Esophagus muscularis mucosa (tissue), 4 donors: ENCODE measurements around the gene CARNS1.

ENCODE experiments used
- EP300 ChIP-seq: sonication (generic); formaldehyde crosslinking; IDR thresholded peaks from one replicate; pipeline ENCODE4 v1.6.1; 2017; ENCODE audit warnings: antibody characterized with exemption
- POLR2A ChIP-seq: fragments of 450-650 bp; IDR thresholded peaks from one replicate; pipeline ENCODE4 v1.6.1; 2017; ENCODE audit warnings: antibody characterized with exemption, moderate library complexity, mild to moderate bottlenecking, low read depth
- POLR2AphosphoS5 ChIP-seq, 2 donors: sonication (generic); formaldehyde crosslinking; IDR thresholded peaks; one replicate each; pipeline ENCODE4 v1.6.1; 2017; ENCODE audit warnings: antibody characterized with exemption in 2 of 2
- TF ChIP-seq, protein P1 (sequence below), 3 experiments: fragments of 200-600 bp in 2 of 3; fragments of 450-650 bp in 1 of 3; sonication (generic) in 2 of 3; IDR thresholded peaks; one replicate each; pipeline ENCODE4 v1.5.1; 2017 to 2019; ENCODE audit warnings: antibody characterized with exemption in 3 of 3, mild to moderate bottlenecking in 2 of 3, moderate library complexity in 1 of 3

DNA sequence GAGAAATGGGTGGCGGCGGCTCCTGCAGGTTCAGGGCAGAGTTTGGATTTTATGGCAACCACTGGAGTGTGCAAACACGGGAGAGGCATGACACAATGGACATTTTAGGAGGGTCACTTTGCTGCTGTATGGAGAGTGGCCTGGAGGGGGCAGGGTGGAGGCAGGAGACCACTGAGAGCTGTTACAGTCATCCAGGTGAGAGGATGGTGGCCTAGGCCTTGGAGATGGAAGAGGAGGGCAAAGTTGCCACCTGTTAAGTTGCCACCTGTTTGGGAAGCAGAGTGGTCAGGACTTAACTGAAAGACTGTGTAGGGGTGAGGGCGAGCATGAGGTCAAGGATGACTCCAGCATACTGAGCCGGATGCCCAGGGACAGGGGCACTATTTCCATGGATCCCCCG is 26.0 kb upstream of the CARNS1 start:
- TF ChIP-seq, protein P1, sequence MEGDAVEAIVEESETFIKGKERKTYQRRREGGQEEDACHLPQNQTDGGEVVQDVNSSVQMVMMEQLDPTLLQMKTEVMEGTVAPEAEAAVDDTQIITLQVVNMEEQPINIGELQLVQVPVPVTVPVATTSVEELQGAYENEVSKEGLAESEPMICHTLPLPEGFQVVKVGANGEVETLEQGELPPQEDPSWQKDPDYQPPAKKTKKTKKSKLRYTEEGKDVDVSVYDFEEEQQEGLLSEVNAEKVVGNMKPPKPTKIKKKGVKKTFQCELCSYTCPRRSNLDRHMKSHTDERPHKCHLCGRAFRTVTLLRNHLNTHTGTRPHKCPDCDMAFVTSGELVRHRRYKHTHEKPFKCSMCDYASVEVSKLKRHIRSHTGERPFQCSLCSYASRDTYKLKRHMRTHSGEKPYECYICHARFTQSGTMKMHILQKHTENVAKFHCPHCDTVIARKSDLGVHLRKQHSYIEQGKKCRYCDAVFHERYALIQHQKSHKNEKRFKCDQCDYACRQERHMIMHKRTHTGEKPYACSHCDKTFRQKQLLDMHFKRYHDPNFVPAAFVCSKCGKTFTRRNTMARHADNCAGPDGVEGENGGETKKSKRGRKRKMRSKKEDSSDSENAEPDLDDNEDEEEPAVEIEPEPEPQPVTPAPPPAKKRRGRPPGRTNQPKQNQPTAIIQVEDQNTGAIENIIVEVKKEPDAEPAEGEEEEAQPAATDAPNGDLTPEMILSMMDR (IDR thresholded peaks at IDR 0.05), result peak; percentile 45 to 53 (median 48)
- no peak for TF ChIP-seq EP300
- TF ChIP-seq POLR2A, result no peak
- no peak for TF ChIP-seq POLR2AphosphoS5 (IDR thresholded peaks at IDR 0.05)
